ACHN (cell line): Measurements from ENCODE around the gene TSGA10.

ENCODE experiments used
- DNase-seq: peaks from one replicate; pipeline ENCODE4 v3.0.0-alpha.2; 2015
- in situ Hi-C: cut with HindIII; loops from 2 replicates; pipeline ENCODE4 v1.10.0; 2017; ENCODE audit warnings: low sequenced_read_pairs, low pct_ligation_motif_present, low pct_unique_long_range_greater_than_20kb

TSGA10 gene

DNA sequence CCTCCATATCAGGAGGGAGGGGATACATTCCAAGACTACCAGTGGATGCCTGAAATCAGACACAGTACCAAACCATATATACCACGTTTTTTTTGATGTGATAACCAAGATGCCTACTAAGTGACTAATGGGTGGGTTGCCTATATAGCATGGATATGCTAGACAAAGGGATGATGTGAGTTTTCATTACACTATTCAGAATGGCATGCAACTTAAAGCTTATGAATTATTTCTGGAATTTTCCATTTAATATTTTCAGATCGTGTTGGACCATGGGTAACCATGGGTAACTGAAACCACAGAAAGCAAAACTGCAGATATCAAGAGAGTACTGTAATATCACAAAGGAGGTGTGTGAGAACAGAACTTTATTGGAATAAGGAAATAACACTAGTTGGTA, 179.1 kb downstream of the TSGA10 start:
- no peak for DNase-seq

DNA sequence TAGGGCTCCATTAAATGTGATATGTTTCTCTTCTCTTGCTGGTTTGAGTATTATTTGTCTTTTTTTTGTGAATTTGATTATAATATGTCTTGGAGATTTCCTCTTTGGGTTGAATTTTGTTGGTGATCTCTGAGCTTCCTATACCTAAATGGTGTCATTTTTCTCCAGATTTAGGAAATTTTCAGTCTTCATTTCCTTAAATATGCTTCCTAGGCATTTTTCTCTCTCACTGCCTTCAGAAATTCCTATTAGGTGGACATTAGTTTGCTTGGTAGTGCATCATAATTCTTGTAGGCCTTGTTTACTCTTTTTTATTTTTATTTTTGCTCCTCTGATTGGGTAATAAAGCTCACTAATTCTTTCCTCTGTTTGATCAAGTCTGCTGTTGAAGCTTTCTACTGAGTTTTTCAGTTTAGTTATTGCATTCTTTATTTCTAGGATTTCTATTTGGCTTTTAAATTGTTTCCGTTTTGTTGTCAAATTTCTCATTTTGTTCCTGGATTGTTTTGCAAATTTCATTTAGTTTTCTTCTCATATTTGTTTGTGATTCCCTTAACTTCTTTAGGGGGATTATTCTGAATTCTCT, 182.1 kb downstream of the TSGA10 start:
- in situ Hi-C loops: no loop called here
- DNase-seq: no peak

More for the DNA sequence above, 179.1 kb downstream of the TSGA10 start:
- in situ Hi-C loops: no loop called here

DNA sequence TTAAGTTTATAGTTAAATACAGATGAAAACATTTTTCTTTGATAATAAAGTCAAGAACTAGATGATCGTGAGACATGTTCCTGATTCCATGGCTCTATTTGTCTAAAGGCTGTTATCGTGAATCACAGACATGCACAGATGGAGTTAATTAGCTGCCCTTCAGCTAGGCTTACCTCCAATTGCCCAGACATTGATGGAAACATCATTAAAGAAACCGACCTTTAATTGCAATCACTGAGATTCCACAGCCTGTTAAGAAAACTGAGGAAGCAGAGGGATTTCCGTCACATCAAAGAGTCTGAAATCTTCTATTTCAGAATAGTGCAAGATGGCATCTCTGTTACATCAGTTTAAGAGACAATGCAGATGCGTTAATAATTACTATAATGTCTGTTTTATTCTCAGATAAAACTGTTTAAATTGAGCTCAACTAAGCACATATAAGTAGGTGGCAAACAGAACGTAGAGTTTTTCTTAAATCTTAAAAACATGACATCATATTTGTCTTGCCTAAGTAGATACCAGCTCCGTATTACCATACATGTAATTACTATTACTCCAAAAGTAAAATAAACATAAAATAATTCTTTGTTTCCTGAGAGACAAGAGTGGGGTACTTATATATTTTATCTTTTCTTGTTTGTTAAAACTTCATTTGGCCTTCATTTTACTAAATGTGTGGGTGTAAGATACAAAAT, 194.8 kb downstream of the TSGA10 start:
- no peak for DNase-seq
- in situ Hi-C loops: no loop called here

DNA sequence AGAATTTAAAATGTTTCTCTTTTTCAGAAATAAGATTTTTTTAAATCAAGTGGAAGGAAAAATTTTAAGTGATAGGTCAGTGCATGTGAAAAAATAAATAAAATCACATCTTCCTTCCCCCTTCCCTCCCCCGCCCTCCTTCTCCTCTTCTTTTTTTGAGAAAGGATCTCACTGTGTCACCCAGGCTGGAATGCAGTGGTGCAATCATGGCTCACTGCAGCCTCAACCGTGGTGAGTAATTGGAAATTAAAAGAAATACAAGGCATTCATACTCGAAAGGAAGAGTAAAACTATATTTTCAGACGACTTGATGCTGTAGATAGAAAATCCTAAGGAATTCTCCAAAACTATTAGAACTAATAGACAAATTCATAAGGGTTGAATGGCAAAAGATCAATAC, 201.8 kb downstream of the TSGA10 start:
- in situ Hi-C loops: no loop called here
- DNase-seq: no peak

DNA sequence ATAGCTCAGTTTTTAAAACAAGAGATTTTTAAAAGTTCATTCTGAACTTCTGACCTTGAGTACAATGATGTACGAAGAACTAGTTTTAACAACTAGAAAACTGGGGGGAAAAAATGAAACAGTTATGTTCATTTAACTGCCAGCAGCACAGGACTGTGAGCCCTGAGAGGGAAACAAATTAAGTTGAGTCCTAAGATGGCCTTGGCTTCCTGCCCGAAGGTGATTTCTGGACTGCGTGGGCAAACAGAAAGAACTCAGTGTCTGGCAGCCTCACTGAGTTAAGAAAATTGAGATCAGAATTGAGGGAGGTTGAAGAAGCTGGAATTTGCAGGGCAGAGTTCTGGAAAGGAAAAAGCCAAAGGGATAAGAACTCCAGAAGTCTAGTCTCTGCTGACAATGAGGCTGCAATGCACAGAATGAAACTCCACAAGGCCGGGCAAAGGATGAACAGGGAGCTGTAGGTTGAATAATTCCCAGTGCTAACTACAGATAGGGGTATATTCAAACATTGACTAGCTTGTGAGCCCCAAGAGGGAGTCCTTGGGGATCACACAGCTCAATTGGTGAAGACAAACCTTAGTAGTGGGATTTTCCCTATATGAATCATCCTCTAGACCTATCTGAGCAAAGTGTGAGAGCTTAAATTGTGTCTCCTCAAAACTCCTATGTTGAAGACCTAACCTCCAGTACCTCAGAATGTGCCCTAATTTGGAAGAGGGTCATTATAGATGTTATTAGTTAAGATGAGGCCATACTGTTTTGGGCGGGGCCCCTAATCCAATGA, 205.6 kb downstream of the TSGA10 start:
- in situ Hi-C loops: no loop called here
- DNase-seq: no peak

DNA sequence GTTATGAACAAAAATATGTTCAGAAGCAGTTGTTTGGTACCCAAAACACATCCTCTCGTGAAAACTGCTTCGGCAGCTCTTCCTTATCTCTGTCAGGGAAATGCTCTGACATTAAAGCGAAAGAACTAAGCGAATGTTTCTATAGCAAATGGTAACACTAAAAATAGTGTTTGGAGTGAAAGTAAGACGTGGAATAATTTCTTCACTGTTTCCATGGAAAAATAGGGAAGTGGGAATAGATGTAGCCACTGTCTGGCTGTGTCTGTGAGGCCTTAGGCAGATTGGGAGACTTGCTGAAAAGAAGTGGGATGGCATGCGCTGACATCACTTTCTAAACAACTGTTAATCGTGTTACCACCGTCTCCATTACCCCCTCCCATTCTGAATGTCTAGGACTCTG, 207.2 kb downstream of the TSGA10 start:
- DNase-seq: no peak
- in situ Hi-C loops: no loop called here
